ENCODE measurements around the gene PHLDA1. TPM values are rescaled to one million over a fixed set of nuclear protein-coding genes. Genes with fewer than 3 reads are reported as not detected.

Gene PHLDA1
- total and polyA plus RNA-seq, 2 of the 4 experiments (the other 2 are of a cell fraction) = 27.8 to 32.4 TPM

DNA sequence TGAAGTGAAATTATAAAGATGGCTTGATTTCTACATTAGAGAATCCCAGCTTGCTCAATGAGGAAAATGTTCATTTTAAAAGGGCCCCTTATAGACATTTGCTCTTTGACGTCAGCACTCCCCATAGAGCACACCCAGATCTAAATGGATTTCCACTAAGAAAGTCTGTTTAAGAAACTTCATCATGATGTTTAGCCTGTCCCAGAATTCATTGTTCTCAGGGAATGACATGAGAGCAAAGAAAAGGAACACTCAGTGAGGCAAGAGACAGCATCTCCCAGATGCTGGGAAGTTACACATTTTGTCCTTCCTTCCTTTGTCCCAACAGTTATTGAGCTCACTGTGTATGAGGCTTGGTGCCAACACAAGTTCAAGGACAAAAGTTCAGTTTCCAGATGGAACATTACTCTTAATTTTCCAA is 4.9 kb downstream of the PHLDA1 start:
- peak overlapping the region; percentile 15; the same call in 1 of the 2 replicates for H2BK120ac ChIP-seq (ENCODE audit: low read depth, low read length)
- dilution Hi-C loops (cut with HindIII; ENCODE audit: low sequenced_read_pairs, unreplicated experiment) (no loop called here), in situ Hi-C loops (cut with MboI; ENCODE audit: low sequenced_read_pairs) (loop anchor here (5.0 to 25.0 kb wide), 3 partner anchors 209 to 689 kb away; partner anchors contain the start of genes CAPS2 and GLIPR1L1), intact Hi-C loops (cut with micrococcal nuclease) (loop anchor here (5.0 kb wide), 1 partner anchor 89 kb away; no protein-coding TSS in a partner anchor)
- H3K23ac ChIP-seq (ENCODE audit: low read depth, low read length) = peak overlapping the region; percentile 81
- peaks cover 33% of the 10 kb centered on the region for H4K20me1 ChIP-seq (ENCODE audit: insufficient read depth, low read length)
- WGBS, 2 experiments (ENCODE audit: extremely low coverage in 2 of 2, insufficient read length in 1 of 2) = no CpG with 5 or more reads among the region's 1 CpG
- H2AK5ac ChIP-seq (ENCODE audit: low read depth, low read length) = peak overlapping the region; percentile 72
- H3K27me3 ChIP-seq (ENCODE audit: control insufficient read depth, insufficient read depth, low read length) = no peaks in the 10 kb centered on the region
- peak overlapping the region; percentile 96 for H3K18ac ChIP-seq (ENCODE audit: low read depth, low read length)
- 0 out of 2 replicates have a peak overlapping the region, but pooled peaks have one; percentile 4 for H2BK20ac ChIP-seq (ENCODE audit: low read depth, low read length)
- H2BK5ac ChIP-seq (ENCODE audit: low read depth, low read length, poor library complexity, severe bottlenecking) = peak overlapping the region; percentile 82
- no peaks in the 10 kb centered on the region for H3K9me3 ChIP-seq (ENCODE audit: control insufficient read depth, insufficient read depth, low read length)
- ChIA-PET POLR2A (ENCODE audit: unreplicated experiment) (interaction anchor here (0.5 kb wide), 1 partner anchor 429 kb away, joined by 3 read pairs; no protein-coding TSS in a partner anchor), CTCF (interaction anchor here (1.2 kb wide), 1 partner anchor 403 kb away, joined by 4 read pairs; no protein-coding TSS in a partner anchor)
- H3K14ac ChIP-seq (replicated peaks; ENCODE audit: low read depth, low read length) = peak overlapping the region; percentile 86
- H3K27ac ChIP-seq (ENCODE audit: insufficient read depth, low read length) = peak overlapping the region; percentile 93
- peak overlapping the region; percentile 55; the same call in 1 of the 2 replicates for H3K56ac ChIP-seq (ENCODE audit: extremely low read depth, insufficient read depth, low read length)
- H4K8ac ChIP-seq (ENCODE audit: low read depth in 2 of 2, low read length in 2 of 2) = peak overlapping the region; percentile 8 to 93; a peak in 3 of 4 replicates
- peak overlapping the region; percentile 65 for H3K9ac ChIP-seq (ENCODE audit: low read depth, low read length)
- DNase-seq (peak; percentile 67), ATAC-seq (ENCODE audit: low read depth) (no peak)
- H3K4ac ChIP-seq (ENCODE audit: low read depth, low read length) = peak overlapping the region; percentile 62; the same call in 1 of the 2 replicates
- no peak; the same call in 1 of the 2 replicates for TF ChIP-seq RAD21 (IDR thresholded peaks at IDR 0.05; ENCODE audit: low read length)
- no peak for TF ChIP-seq MAFK (IDR thresholded peaks at IDR 0.05; ENCODE audit: low read depth, low read length)
- TF ChIP-seq CEBPB (IDR thresholded peaks at IDR 0.05; ENCODE audit: low read depth, low read length) = 0 out of 2 replicates have a peak, but pooled peaks have one; percentile 17
- TF ChIP-seq POLR2A (IDR thresholded peaks at IDR 0.05; ENCODE audit: low read depth, low read length) = peak; percentile 88
- peaks cover 28% of the 10 kb centered on the region for H3K36me3 ChIP-seq (ENCODE audit: control insufficient read depth, insufficient read depth, low read length)
- H3K4me2 ChIP-seq (ENCODE audit: low read depth, low read length) = peak overlapping the region; percentile 92
- H3K9me1 ChIP-seq (ENCODE audit: insufficient read depth, low read length) = no peaks in the 10 kb centered on the region; the same call in 1 of the 2 replicates
- peaks cover 0 to 17% of the 10 kb centered on the region in 2 experiments; a peak in 2 of 4 replicates for H3K79me1 ChIP-seq (ENCODE audit: low read depth in 1 of 2, low read length in 2 of 2)
- H2AFZ ChIP-seq (replicated peaks; ENCODE audit: low read length, poor library complexity) = no peak overlapping the region
- no TSS peak for BruUV-seq (replicated peaks)
- peak overlapping the region; percentile 79 for H4K5ac ChIP-seq (ENCODE audit: low read depth, low read length)
- H2AK9ac ChIP-seq (replicated peaks; ENCODE audit: low read depth, low read length, poor library complexity) = no peak overlapping the region
- peak overlapping the region; percentile 38 for H4K91ac ChIP-seq (ENCODE audit: insufficient read depth, low read depth, low read length)
- 0 out of 3 replicates have a peak overlapping the region, but pooled peaks have one; percentile 1 for H2BK15ac ChIP-seq (ENCODE audit: low read depth, low read length)
- no peaks in the 10 kb centered on the region; the same call in 1 of the 2 replicates for H3K4me1 ChIP-seq (ENCODE audit: control insufficient read depth, insufficient read depth, low read length)
- peak overlapping the region; percentile 22; the same call in 1 of the 2 replicates for H3K4me3 ChIP-seq (ENCODE audit: insufficient read depth, low read depth, low read length)
